Left colon (tissue), 2 donors: ENCODE results near the gene CABP1. TPM values are rescaled to one million over a fixed set of nuclear protein-coding genes. Genes with fewer than 3 reads are reported as not detected.
A peak's percentile ranks its signal among the peaks of the same experiment; 100 is the strongest.

ENCODE experiments used
- ATAC-seq: fragments of 200-7000 bp; cut with Tn5 transposase; one replicate; pipeline ENCODE4 v1.9.1; 2020; ENCODE audit warnings: mild to moderate bottlenecking, moderate library complexity
- DNase-seq, 2 donors: peaks; one replicate each; pipeline ENCODE4 v3.0.0-alpha.2; 2020
- intact Hi-C, 2 donors: fragments of 100-400 bp; cut with DNase I in 1 of 2; cut with micrococcal nuclease in 1 of 2; formaldehyde crosslinking; loops; one replicate each; pipeline versions ENCODE4 v1.11.2 to v1.14.0; 2022; cut with DNase I, micrococcal nuclease
- total RNA-seq, 2 donors: library from RNA; stranded (reverse); fragmentation: NEBNext Ultra II Directional; extraction: Animal tissue kit (Norgen Biotek cat#: 25700); gene quantifications; one replicate each; pipeline ENCODE4 v1.2.1, GENCODE V29; 2021
- donor health status: DM: no; HTN: no; CAD: no.
- donor health status: DM: yes; HTN: yes; CAD: no.

Gene CABP1
- total RNA-seq, 2 donors from 2014 or later, result 1.2 to 2.5 TPM

DNA sequence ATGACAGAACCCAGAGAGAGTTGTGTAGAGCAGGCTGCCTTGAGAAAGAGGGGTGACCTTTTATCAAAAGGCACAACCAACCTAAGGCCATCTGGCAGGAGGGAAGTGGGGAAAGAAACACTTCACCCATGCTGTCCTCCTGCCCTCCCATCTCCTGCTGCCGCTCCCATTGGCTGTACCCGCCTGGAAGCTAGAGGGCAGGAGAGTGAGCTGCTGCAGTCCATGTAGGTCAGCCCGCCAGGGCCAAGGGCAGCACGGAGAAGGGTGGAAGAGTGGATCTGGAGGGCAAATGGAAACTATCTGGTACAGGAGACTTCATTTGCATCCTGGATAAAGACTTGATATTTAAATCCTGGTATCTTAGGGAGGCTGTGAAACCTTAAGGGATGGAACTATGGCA, 11.5 kb upstream of the CABP1 start:
- intact Hi-C loops, result no loop called here
- ATAC-seq (peak; percentile 97), DNase-seq (no peak)

DNA sequence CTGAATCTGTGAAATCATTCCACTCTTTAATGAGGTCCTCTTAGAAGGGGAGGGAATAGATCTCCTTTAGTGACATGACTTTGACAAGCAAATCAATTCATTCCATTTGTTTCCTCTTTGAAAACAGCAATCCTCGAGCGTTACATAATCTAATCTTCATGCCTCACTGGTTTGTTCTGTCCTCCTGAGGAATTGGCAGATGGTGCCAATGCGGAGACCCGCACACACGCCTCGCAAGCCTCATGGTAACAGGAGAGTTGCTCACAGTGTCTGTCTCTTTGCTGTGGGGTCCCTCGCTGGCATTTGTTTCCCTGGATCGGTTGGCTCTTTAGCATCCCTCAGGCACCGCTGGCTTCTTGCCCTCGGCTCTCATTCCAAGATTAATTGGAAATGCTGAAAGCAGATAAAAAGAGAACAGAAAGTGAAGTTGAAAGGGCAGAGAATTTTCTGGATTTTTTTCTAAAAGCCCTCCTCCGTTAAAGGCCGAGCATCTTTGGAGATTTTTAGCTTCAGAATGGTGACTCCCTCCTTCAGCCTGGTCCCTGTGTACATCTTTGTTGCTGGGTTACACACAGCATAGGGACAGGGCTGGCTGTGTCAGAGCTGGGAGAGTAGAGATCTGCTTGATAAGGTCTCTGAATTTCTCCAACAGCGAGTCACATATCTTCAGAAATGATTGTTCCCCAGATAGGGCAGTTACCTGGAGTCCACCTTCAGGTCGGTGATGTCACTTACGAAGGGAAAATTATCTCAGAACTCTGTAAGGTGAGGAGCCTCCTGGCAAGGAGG, 10.1 kb upstream of the CABP1 start:
- ATAC-seq, result no peak
- intact Hi-C loops, result no loop called here
- DNase-seq, result no peak

- intact Hi-C loops, result no loop called here
- no peak for ATAC-seq
- no peak for DNase-seq
Observed at GRCh38 chr12:120631097-120631496, 9.3 kb upstream of the CABP1 start.

GRCh38 chr12:120640861-120641833, 721 bp downstream of the CABP1 start:
- intact Hi-C loops, result loop anchor here in 1 of 2 donors (10.0 kb wide), 1 partner anchor 56 kb away; the partner anchor contains the start of gene POP5
- ATAC-seq, result peak; percentile 91

GRCh38 chr12:120642121-120642520, 1.7 kb downstream of the CABP1 start:
- DNase-seq, result no peak
- intact Hi-C loops, result loop anchor here in 1 of 2 donors (10.0 kb wide), 1 partner anchor 57 kb away; the partner anchor contains the start of gene POP5
- no peak for ATAC-seq

More at GRCh38 chr12:120640861-120641833, 721 bp downstream of the CABP1 start:
- DNase-seq, result peak; percentile 52 to 71

- intact Hi-C loops, result loop anchor here in 1 of 2 donors (10.0 kb wide), 1 partner anchor 58 kb away; the partner anchor contains the start of gene POP5
- no peak for DNase-seq
- no peak for ATAC-seq
Observed at GRCh38 chr12:120642826-120643225, 2.4 kb downstream of the CABP1 start.

- DNase-seq, result no peak
- no peak for ATAC-seq
- intact Hi-C loops, result loop anchor here in 1 of 2 donors (10.0 kb wide), 1 partner anchor 59 kb away; the partner anchor contains the start of gene POP5
Observed at GRCh38 chr12:120643574-120643973, 3.1 kb downstream of the CABP1 start.

DNA sequence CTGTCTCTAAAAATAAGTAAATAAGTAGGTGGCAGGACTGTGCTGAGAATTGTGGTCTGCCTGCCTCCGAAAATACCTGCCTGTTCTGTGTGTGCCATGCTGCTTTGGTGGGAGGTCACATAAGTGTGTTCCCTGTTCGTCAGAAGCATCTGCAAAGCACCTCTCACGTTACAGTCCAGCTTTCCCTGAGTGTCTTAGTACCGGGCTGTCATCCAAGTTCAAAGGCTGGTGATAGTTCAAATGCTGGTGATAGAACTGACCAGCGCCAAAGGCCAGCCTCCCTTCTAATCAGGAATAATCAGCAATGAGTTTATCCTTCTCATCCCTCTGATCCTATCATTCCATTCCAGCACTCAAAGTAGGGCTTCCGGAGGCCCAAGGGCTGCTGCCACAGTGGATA, 5.6 kb downstream of the CABP1 start:
- DNase-seq (no peak), ATAC-seq (no peak)
- intact Hi-C loops, result loop anchor here in 1 of 2 donors (5.0 to 10.0 kb wide), 3 partner anchors 61 to 326 kb away; partner anchors contain the start of genes POP5 and UNC119B

DNA sequence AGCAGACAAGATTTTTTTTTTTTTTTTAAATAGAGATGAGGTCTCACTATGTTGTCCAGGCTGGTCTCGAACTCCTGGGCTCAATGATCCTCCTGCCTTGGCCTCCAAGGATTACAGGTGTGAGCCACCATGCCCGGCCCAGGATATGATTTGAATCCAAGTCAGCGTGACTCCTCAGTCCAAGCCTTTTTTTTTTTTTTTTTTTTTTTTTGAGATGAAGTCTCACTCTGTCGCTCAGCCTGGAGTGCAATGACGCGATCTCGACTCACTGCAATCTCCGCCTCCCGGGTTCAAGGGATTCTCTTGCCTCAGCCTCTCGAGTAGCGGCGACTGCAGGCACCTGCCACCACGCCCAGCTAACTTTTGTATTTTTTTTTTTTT, 6.9 kb downstream of the CABP1 start:
- DNase-seq, result no peak
- intact Hi-C loops, result loop anchor here in 1 of 2 donors (5.0 to 10.0 kb wide), 3 partner anchors 63 to 325 kb away; partner anchors contain the start of genes POP5 and UNC119B
- ATAC-seq, result no peak

DNA sequence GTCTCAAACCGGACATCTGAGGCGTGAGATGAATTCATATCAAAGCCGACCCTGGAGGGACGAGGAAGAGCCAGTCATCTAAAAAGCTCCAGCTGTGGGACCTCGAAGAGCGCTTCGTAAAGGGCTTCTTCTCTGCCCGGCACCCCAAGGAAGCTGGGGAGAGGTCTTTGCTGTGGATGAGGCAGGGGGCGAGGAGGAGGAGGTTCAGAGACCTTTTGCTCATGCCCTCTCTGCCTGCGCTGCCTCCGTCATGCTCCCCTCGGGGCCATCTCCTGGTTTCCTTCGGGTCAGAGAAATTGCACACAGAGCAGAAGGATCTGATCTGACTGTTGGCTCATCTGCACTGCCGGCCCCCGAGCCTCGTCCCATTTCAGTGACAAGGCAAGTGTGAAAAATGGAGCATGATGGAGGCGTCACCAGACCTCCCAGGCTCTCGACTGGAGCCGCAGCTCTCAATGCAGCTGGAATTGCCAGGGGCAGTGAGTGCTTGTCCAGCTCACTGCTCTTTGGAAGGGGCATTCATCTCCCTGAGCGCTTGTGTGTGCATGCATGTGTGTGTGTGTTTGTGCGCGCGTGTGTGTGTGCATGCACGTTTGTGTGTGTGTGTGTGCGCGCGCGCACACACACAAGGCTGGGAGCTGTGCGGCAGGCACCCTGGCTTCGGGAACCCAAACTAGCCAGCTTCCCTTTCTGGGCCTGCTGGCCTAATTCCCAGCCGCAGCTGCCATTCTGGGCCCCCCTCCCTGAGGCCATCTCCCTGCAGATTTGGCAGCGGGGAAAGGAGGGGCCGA, 9.2 kb downstream of the CABP1 start:
- no peak for DNase-seq
- intact Hi-C loops, result loop anchor here in 1 of 2 donors (5.0 to 10.0 kb wide), 3 partner anchors 63 to 323 kb away; partner anchors contain the start of genes POP5 and UNC119B
- no peak for ATAC-seq

DNA sequence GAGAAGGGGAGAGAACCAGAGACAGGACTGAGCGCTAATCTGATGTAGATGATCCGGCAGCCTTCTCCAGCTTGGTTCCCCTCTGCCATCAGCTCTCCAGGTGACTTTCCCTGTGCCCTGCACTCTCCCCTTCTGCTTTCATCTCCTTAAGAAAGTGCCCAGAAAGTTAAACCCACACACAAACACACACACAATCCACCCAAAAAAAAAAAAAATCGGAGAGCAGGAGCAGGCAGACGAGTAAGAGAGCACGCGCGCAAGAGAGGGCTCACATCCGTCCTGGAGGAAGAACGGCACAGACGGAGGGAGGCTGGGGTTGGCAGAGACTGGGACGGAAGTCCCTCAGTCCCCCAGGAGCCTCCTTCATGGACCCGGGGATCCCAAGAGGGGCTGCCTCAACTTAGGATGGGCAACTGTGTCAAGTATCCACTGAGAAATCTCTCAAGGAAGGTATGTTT, 9.8 kb downstream of the CABP1 start:
- ATAC-seq (no peak), DNase-seq (no peak)
- intact Hi-C loops, result no loop called here

- ATAC-seq, result peak; percentile 45
- no peak for DNase-seq
- intact Hi-C loops, result no loop called here
Observed at GRCh38 chr12:120651821-120652220, 11.4 kb downstream of the CABP1 start.

DNA sequence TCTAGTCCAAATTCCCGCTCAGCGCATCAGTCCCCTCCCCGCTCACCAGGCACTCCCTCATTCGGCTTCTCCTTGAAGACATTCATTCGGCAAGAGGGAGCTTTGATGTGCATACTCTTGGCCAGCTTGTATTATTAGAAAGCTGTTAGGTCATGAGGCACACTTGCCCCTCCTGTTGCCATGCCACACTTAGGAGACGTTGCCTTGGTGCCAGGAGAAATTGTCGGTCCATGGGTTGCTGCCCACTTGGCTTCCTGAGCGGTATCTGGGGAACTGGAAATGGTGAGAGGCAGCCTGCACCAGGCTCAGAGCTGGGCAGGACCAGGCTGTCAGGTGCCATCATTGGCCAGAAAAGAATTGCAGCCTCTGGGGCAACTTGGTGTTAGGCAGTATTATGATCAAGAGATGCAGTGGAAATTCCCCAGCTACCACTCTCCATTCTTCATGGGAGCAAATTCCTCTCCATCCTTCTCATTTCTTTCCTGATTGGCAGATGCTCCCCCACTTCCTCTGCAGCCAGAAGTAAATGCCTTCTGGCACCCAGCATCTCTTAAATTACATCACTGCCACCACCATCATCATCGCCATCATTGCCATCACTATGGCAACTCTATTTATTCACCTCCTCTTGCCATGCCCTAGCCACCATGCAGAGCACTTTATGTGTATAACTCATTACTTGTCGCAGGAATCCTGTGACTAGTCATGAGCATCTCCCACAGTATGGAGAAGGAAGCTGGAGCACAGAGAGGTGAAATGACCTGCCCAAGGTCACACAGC, 12.4 kb downstream of the CABP1 start:
- no peak for ATAC-seq
- intact Hi-C loops, result no loop called here
- DNase-seq, result no peak

DNA sequence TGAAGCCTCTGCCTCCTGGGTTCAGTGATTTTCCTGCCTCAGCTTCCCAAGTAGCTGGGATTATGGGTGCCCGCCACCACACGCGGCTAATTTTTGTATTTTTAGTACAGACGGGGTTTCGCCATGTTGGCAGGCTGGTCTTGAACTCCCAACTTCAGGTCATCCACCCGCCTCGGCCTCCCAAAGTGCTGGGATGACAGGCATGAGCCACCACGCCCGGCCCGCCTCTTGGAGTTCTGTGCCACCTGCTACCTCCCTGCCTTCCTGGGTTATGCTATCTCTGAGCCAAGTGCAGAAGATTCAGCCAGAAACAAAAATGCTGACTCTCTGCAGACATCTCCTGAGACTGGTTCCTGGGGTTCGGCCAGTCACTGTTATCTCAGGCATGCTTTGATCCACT, 13.2 kb downstream of the CABP1 start:
- ATAC-seq (no peak), DNase-seq (no peak)
- intact Hi-C loops, result no loop called here

DNA sequence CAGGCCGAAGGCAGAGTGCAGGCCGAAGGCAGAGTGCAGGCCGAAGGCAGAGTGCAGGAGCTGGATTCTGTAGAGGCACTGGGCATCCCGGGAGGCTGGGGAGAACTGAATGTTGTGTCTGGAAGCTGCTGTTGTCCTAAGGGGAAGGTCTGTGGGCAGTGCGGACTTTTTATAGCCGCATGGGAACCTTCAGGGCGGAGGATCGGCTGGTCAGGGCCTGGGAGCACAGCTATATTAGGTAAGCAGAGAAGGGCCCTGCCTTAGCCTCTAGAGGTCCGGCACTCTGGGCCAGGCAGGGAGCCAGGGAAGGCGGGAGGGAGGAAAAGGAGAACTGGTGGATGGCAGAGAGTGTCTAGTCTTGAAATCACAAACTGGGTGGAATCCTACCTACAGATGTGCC, 14.2 kb downstream of the CABP1 start:
- ATAC-seq, result no peak
- intact Hi-C loops, result no loop called here
- DNase-seq, result peak in 1 of 2 donors; percentile 62

DNA sequence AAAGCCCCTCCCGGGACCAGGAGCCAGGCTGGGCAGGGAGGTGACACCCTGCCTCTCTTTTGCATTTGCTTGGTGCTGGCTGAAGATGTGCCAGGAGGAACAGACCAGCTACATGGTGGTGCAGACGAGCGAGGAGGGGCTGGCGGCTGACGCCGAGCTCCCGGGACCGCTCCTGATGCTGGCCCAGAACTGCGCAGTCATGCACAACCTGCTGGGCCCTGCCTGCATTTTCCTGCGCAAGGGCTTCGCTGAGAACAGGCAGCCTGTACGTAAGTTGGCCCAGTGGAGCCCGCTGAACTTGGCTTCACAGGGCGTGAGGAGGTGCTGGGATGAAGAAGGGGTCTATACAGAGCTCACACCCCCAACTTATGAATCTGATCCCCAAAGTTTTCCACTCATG, 15.6 kb downstream of the CABP1 start:
- intact Hi-C loops, result no loop called here
- DNase-seq (no peak), ATAC-seq (no peak)

- DNase-seq, result no peak
- peak; percentile 13 for ATAC-seq
- intact Hi-C loops, result no loop called here
Observed at GRCh38 chr12:120658286-120659150, 18.1 kb downstream of the CABP1 start.
